Pancreas (tissue), 10 donors: ENCODE data around the gene SDK1. TPM values are rescaled to one million over a fixed set of nuclear protein-coding genes. Genes with fewer than 3 reads are reported as not detected.

Source experiments
- ATAC-seq, 4 donors: fragments of 200-7000 bp; cut with Tn5 transposase; one replicate each; pipeline versions ENCODE4 v1.8.0 to v1.9.1; 2020; ENCODE audit warnings: mild to moderate bottlenecking in 4 of 4, moderate library complexity in 4 of 4
- DNase-seq, 6 donors: peaks; one replicate each; pipeline ENCODE4 v3.0.0-alpha.2; 2020
- FAIRE-seq: peaks from 2 replicates; lab custom pipeline; 2012; peaks lifted over from hg19 to GRCh38; lab: Jason Lieb, UNC
- H3K27ac ChIP-seq, 4 donors: fragments of 200-600 bp; sonication (generic); 1 replicate in 3 of 4; 2 replicates in 1 of 4; pipeline versions ENCODE4 v1.5.0 to v1.8.0; 2020
- H3K27me3 ChIP-seq, 4 donors: fragments of 200-600 bp; one replicate each; pipeline ENCODE4 v1.8.0; 2021
- H3K36me3 ChIP-seq, 3 donors: fragments of 200-600 bp; sonication (generic) in 1 of 3; one replicate each; pipeline versions ENCODE4 v1.5.0 to v1.8.0; 2020 to 2021
- H3K4me1 ChIP-seq, 3 donors: fragments of 200-600 bp; one replicate each; pipeline ENCODE4 v1.8.0; 2021
- H3K4me3 ChIP-seq, 4 donors: fragments of 200-600 bp; sonication (generic) in 2 of 4; one replicate each; pipeline versions ENCODE4 v1.5.0 to v1.8.0; 2020 to 2021
- H3K9me3 ChIP-seq, 4 donors: fragments of 200-600 bp; one replicate each; pipeline ENCODE4 v1.8.0; 2021
- CTCF ChIP-seq, 4 donors: fragments of 200-600 bp; sonication (generic) in 3 of 4; IDR thresholded peaks; one replicate each; pipeline versions ENCODE4 v1.5.0 to v1.8.0; 2021; ENCODE audit warnings: antibody characterized with exemption in 4 of 4
- WGBS, 2 donors: extraction: QIAGEN DNeasy Blood & Tissue Kit; methylation state at CpG; one replicate each; pipeline ENCODE4 v1.1.7; 2013; 5-methylcytosine and 5-hydroxymethylcytosine counted together
- intact Hi-C, 3 donors: fragments of 100-400 bp; cut with DNase I; formaldehyde crosslinking; loops; one replicate each; pipeline versions ENCODE4 v1.11.1 to v1.14.2; 2022
- polyA plus RNA-seq, 2 donors: library from polyadenylated mRNA; stranded (reverse); fragments of 200-250 nt; gene quantifications; one replicate each; pipeline ENCODE4 v1.2.3, GENCODE V29; 2013
- total RNA-seq, 6 donors: library from RNA; stranded (reverse); fragmentation: NEBNext Ultra II Directional in 4 of 6; extraction: Animal tissue kit (Norgen Biotek cat#: 25700) in 4 of 6; gene quantifications; one replicate each; pipeline versions ENCODE4 v1.2.1 to v1.2.4, GENCODE V29; 2021 to 2023
- donor health status: healthy with polysubstance abuse.
- donor health status: DM: no; HTN: no; CAD: no; lungs with moderate emphysema.
- donor health status: DM: no; HTN: no; CAD: no.
- donor health status: control.
- donor health status: control.
- donor health status: Bipolar disorder and iron deficiency.
- donor health status: DM: yes; HTN: yes; CAD: no.
- donor health status: DM: no; HTN: no; CAD: no.
- donor health status: DM: no; HTN: no; CAD: no.
- donor health status: DM: yes; HTN: yes; CAD: no.

SDK1 gene
- total and polyA plus RNA-seq, 8 donors: 10.8 to 30.8 (median 19.8) TPM

GRCh38 chr7:3451701-3452100 is 150.6 kb downstream of the SDK1 start:
- DNase-seq (no peak), ATAC-seq (peak; percentile 48 to 78 (median 73)), FAIRE-seq (no peak)
- Histone ChIP-seq H3K36me3 (no peaks in the 10 kb centered on the region), H3K27ac (no peak overlapping the region), H3K9me3 (no peaks in the 10 kb centered on the region), H3K27me3 (no peaks in the 10 kb centered on the region), H3K4me1 (peaks cover 0 to 5% (median 4%) of the 10 kb centered on the region in 3 donors), H3K4me3 (no peak overlapping the region)
- 36 to 47% methylated on average over 4 of the region's 4 CpGs for WGBS, 2 donors
- intact Hi-C loops: no loop called here
- TF ChIP-seq CTCF (IDR thresholded peaks at IDR 0.05): no peak

- Histone ChIP-seq H3K9me3 (no peaks in the 10 kb centered on the region), H3K36me3 (no peaks in the 10 kb centered on the region), H3K27ac (no peak overlapping the region), H3K4me1 (peaks cover 0 to 5% (median 4%) of the 10 kb centered on the region in 3 donors), H3K27me3 (no peaks in the 10 kb centered on the region), H3K4me3 (no peak overlapping the region)
- intact Hi-C loops: no loop called here
- DNase-seq (no peak), ATAC-seq (no peak), FAIRE-seq (no peak)
- TF ChIP-seq CTCF (IDR thresholded peaks at IDR 0.05): no peak
- 94 to 96% methylated on average over 3 of the region's 3 CpGs for WGBS, 2 donors
These were observed 152.3 kb downstream of the SDK1 start for GRCh38 chr7:3453398-3453797.

GRCh38 chr7:3455806-3456595 is 154.9 kb downstream of the SDK1 start:
- H3K27me3 ChIP-seq: no peaks in the 10 kb centered on the region
- intact Hi-C loops: no loop called here
- no peaks in the 10 kb centered on the region for H3K9me3 ChIP-seq
- ATAC-seq (no peak), DNase-seq (no peak), FAIRE-seq (no peak)
- H3K4me3 ChIP-seq: no peak overlapping the region
- TF ChIP-seq CTCF (IDR thresholded peaks at IDR 0.05): no peak
- no peaks in the 10 kb centered on the region for H3K36me3 ChIP-seq
- H3K4me1 ChIP-seq: peaks cover 0 to 5% (median 4%) of the 10 kb centered on the region in 3 donors
- H3K27ac ChIP-seq: no peak overlapping the region
- WGBS, 2 donors: 98 to 100% methylated on average over 1 of the region's 1 CpG

GRCh38 chr7:3459111-3459510 is 158.1 kb downstream of the SDK1 start:
- DNase-seq (no peak), ATAC-seq (no peak), FAIRE-seq (no peak)
- intact Hi-C loops: no loop called here
- H3K4me1 ChIP-seq: no peaks in the 10 kb centered on the region
- 82 to 88% methylated on average over 2 of the region's 2 CpGs for WGBS, 2 donors
- H3K4me3 ChIP-seq: no peak overlapping the region
- H3K27me3 ChIP-seq: no peaks in the 10 kb centered on the region
- TF ChIP-seq CTCF (IDR thresholded peaks at IDR 0.05): no peak
- no peaks in the 10 kb centered on the region for H3K9me3 ChIP-seq
- no peaks in the 10 kb centered on the region for H3K36me3 ChIP-seq
- no peak overlapping the region for H3K27ac ChIP-seq

- no peak for TF ChIP-seq CTCF (IDR thresholded peaks at IDR 0.05)
- FAIRE-seq (no peak), ATAC-seq (no peak), DNase-seq (no peak)
- no peaks in the 10 kb centered on the region for H3K36me3 ChIP-seq
- no peaks in the 10 kb centered on the region for H3K9me3 ChIP-seq
- intact Hi-C loops: no loop called here
- 91 to 93% methylated on average over 8 of the region's 8 CpGs for WGBS, 2 donors
- no peaks in the 10 kb centered on the region for H3K27me3 ChIP-seq
- H3K4me3 ChIP-seq: no peak overlapping the region
- H3K4me1 ChIP-seq: no peaks in the 10 kb centered on the region
- H3K27ac ChIP-seq: no peak overlapping the region
These were observed 160.9 kb downstream of the SDK1 start for GRCh38 chr7:3461923-3462322.
